ENCODE measurements around the gene PANX1.

GRCh38 chr11:94218372-94218771 is 89.7 kb downstream of the PANX1 start:
- TF ChIP-seq CTCF (IDR thresholded peaks at IDR 0.05) (no peak), POLR2AphosphoS5 (IDR thresholded peaks at IDR 0.05; ENCODE audit: low read depth, low read length) (no peak), REST (IDR thresholded peaks at IDR 0.05; ENCODE audit: insufficient read depth in 1 of 2, low read depth in 2 of 2, low read length in 1 of 2) (peak; percentile 43 to 49; a peak in 1 of 4 replicates), SIN3A (IDR thresholded peaks at IDR 0.05; ENCODE audit: borderline replicate concordance, insufficient read depth, low read depth, low read length) (no peak)
